ENCODE measurements around the gene POLR3E.

Gene POLR3E

DNA sequence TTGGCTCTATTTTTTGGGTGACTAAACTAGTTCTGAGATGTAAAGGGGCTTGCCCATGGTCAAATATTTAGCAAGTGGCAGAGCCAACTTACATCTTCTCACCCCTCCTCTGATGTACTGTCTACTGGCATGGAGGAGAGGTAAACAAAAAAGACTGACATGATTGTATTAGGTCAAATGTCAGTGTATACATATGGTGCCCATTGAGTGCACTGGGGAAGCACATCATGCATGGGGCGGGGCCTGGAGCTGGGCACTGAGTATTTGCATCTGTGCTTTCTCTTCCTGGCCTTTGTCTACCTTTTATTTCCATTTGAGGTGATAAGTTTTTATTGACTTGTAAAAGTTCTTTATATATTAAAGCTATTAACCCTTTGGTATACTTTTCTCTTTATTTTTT lies 22.3 kb upstream of the POLR3E start:
- no peak overlapping the region for H3K27ac ChIP-seq
- TF ChIP-seq ZFX (IDR thresholded peaks at IDR 0.05), result no peak
- TF ChIP-seq, protein P1, sequence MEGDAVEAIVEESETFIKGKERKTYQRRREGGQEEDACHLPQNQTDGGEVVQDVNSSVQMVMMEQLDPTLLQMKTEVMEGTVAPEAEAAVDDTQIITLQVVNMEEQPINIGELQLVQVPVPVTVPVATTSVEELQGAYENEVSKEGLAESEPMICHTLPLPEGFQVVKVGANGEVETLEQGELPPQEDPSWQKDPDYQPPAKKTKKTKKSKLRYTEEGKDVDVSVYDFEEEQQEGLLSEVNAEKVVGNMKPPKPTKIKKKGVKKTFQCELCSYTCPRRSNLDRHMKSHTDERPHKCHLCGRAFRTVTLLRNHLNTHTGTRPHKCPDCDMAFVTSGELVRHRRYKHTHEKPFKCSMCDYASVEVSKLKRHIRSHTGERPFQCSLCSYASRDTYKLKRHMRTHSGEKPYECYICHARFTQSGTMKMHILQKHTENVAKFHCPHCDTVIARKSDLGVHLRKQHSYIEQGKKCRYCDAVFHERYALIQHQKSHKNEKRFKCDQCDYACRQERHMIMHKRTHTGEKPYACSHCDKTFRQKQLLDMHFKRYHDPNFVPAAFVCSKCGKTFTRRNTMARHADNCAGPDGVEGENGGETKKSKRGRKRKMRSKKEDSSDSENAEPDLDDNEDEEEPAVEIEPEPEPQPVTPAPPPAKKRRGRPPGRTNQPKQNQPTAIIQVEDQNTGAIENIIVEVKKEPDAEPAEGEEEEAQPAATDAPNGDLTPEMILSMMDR (conservative IDR thresholded peaks at IDR 0.05), result no peak

DNA sequence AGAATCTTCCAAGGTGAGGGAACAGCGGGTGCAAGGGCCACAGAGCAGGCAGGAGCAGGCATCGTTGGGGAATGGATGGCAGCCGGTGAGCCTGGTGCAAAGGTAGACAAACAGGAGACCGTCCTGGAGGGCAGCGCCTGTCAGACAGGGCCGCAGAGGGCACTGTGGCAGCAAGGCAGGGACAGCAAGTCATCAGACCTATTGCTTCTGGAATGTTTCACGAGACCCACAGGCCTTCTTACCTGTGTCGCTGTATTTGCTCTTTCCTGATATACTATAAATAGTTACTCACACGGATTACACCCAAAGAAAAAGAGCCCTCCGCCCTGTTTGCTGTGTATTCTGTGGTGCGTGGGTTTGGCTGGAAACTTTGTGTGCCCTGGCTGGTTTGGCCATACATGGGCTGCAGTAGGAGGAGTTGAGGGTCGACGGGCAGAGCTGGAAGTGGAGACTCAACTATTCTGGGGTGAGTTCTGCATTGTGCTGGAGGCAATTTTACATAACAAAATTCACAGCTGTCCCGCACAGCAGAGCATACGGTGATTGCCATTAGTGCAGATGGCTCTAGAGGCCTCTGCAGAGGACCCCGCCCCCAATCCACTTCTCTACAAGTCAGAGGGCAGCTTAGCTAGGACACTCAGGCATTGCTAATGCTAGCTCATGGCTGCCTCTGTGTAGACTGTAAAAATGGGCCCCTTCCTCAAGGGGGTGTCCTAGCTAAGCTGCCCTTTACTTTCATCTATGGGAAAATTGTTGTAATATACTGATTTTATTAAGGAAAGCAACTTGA lies 18.6 kb upstream of the POLR3E start:
- TF ChIP-seq ZFX (IDR thresholded peaks at IDR 0.05), result no peak
- TF ChIP-seq, protein P1 (conservative IDR thresholded peaks at IDR 0.05), result no peak
- H3K27ac ChIP-seq, result no peak overlapping the region

DNA sequence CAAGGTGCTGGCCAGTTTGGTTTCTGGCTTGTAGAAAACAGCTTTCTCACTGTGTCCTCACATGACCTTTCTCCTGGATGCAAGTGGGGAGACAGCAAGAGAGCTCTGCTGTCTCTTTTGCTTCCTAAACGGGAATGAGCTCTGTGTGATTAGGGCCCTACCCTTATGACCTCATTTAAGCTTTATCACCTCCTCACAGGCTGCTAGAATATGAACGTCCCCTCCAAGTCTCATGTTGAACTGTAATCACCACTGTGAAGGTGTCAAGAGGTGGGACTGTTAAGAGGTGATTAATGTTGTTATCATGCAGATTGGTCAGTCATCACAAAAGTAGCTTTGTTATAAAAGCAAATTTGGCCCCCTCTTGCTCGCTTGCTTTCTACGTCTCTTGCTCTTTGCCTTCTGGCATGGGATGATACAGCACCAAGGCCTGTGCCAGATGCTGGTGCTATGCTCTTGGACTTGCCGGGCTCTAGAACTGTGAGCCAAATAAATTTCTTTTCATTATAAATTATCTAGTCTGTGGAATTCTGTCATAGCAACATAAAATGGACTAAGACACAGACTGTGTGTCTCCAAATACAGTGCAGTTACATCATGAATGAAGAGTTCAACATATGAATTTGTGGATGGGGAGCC lies 14.8 kb upstream of the POLR3E start:
- TF ChIP-seq ZFX (IDR thresholded peaks at IDR 0.05), result no peak
- TF ChIP-seq, protein P1 (conservative IDR thresholded peaks at IDR 0.05), result no peak
- no peak overlapping the region for H3K27ac ChIP-seq

DNA sequence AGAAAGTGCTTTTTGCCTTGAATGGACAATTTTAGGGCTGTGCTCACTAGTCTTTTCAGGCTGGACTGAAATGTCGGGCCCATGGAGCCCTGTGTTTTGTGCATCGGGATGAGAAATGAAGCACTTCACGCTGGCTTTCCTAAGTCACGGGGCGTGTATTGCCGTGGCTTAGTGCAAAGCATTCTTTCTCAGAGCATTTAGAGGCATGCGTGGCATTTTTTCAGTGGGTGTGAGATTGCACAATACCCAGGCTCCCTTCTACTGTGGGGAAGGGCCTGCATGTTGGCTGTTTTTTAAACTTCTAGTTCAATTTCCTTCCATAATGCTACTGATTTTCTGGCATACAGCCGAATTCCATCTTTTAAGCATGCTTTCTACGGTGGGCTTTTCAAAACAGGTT lies 12.6 kb upstream of the POLR3E start:
- H3K27ac ChIP-seq, result no peak overlapping the region
- TF ChIP-seq, protein P1 (conservative IDR thresholded peaks at IDR 0.05), result no peak
- TF ChIP-seq ZFX (IDR thresholded peaks at IDR 0.05), result no peak

DNA sequence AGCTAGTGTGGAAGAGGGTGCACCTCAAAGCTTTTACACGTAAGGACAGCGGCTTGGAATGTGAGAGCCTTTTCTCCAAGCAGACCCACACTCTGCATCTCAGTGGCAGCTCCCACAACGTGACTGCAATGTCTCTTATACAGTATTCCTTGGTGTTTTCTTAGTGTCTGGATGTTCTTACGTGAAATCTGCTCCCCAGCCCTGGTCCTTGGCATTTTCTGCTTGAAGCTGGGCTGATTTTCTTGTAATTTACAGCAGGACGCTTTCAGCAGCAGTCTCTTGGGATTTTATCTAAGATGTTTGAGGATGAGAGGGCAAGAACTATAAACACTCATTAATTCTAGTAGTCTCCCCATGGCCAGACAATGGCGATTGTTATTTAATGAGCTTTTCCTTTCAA lies 12.1 kb upstream of the POLR3E start:
- TF ChIP-seq, protein P1 (conservative IDR thresholded peaks at IDR 0.05), result no peak
- no peak for TF ChIP-seq ZFX (IDR thresholded peaks at IDR 0.05)

DNA sequence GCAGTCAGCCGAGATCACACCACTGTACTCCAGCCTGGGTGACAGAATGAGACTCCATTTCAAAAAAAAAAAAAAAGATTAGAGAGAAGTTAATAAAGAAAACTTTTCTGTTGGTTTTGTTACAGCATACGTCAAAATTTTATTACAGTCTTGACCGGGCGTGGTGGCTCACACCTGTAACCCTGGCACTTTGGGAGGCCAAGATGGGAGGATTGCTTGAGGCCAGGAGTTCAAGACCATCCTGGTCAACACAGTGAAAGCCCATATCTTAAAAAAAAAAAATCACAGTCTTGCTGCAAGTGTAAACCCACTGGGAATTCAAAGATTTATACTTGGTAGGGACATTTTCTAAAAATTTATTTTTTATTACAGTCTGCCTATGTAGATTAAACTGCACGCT lies 6.2 kb upstream of the POLR3E start:
- no peak overlapping the region for H3K27ac ChIP-seq
- TF ChIP-seq, protein P1 (conservative IDR thresholded peaks at IDR 0.05), result no peak
- no peak for TF ChIP-seq ZFX (IDR thresholded peaks at IDR 0.05)

More for the DNA sequence above, 12.1 kb upstream of the POLR3E start:
- H3K27ac ChIP-seq, result no peak overlapping the region

DNA sequence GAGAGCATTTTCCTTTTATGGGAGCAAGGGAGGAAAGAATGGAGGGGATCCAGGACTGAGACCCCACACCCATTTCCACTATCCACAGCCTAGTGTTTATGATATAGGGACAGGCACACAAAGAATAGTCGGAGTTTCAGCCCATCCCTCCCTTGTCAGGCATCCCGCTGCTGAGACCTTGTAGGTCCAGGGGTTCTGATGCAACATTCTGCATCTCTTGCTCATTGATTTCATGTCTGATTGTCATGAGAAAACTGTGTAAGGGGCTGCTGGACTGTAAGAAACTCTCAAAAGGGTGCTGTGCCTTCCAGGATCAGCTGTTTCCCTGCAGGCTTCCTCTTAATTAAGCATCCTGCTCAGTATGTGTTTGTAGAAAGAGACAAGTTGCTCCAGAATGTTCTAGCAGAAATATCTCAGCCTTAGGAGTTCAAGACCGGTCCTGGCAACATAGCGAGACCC lies 5.3 kb upstream of the POLR3E start:
- H3K27ac ChIP-seq, result no peak overlapping the region
- no peak for TF ChIP-seq ZFX (IDR thresholded peaks at IDR 0.05)

All from C4-2B (cell line).